GM15510 (cell line): ENCODE measurements around the gene CARD6.
A peak's percentile ranks its signal among the peaks of the same experiment; 100 is the strongest.

ENCODE experiments used
- POLR2A ChIP-seq: IDR thresholded peaks from 3 replicates; pipeline ENCODE4 v1.6.1; 2011; ENCODE audit warnings: borderline replicate concordance; ENCODE audit not compliant: insufficient read length; ENCODE audit errors: extremely low read depth

CARD6 gene

DNA sequence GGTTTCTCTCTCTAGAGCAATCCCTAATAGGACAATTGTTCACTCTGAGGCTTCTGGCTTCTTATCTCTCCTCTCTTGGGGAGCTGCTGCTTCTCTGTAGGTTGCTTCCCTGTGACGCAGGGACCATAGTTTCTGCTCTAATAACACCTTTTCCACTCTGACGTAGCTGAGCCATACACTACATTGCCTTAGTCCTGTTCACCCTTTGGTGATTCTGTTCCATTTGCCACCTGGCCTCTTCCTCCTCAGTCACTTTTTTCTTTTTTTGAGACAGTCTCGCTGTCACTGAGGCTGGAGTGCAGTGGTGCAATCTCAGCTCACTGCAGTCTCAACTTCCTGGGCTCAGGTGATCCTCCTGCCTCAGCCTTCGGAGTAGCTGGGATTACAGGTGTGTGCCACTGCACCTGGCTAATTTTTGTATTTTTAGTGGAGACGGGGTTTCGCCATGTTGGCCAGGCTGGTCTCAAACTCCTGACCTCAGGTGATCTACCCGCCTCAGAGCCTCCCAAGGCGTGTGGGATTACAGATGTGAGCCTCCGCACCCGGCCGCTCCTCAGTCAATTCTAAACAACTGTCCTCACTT lies 15.6 kb upstream of the CARD6 start:
- peak; percentile 16 for TF ChIP-seq POLR2A

DNA sequence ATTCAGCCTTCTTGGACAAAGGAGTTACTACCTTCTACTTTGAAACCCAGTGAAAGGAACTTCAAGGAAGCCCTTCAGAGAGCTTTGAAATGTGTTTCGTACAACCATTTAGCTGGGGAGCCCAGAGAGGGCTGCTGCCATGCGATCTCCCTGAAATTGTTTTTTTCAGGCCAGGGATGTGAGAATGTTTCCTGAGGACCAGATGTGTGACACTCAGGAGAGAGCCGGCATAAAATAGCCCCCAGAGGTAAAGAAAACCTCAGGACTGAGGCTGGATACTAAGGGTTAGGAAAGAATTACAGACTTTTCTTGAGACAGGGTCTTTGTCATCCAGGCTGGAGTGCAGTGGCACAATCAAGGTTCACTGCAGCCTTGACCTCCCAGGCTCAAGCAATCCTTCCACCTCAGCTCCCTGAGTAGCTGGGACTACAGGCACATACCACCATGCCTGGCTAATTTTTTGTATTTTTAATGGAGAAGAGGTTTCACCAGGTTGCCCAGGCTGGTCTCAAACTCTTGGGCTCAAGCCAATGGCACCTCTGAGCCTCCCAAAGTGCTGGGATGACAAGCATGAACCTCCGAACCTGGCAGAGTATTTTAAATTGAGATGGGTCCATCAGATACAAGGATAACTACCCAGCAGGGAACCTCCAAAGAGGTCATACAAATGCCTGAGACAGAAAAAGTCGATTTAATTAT lies 14.5 kb upstream of the CARD6 start:
- TF ChIP-seq POLR2A = no peak

DNA sequence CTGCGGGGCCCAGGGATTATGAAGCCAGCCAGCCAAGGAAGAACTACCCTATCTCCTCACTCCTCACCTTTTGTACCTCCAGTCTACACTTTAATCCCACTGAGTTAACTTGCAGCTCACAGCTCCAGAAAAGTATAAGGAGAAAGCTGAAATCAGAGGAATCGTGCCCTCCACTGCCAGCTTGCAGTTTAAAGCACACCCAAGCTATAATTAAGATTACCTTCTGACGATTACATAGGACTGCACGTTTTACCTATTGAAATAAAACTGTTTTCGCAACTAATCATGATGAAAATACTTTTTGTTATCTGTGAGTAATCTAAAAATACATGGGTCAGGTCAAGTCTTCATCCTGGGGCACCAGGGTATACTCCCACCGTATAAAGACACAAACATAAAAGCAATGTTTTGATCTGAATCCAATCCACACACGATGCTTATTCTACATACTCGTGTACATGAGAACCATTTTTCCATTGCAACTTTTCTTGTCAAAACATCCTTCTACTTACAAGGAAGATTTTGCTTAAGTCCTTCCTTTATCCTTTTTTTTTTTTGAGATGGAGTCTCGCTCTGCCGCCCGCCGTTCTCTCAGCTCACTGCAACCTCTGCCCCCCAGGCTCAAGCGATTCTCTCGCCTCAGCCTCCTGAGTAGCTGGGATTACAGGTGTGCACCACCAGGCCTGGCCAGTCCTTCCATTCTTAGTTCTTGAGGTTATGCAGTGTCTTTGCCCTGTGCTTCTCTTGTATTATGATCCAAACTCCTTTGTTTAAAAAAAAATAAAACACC lies 13.8 kb upstream of the CARD6 start:
- TF ChIP-seq POLR2A = no peak

DNA sequence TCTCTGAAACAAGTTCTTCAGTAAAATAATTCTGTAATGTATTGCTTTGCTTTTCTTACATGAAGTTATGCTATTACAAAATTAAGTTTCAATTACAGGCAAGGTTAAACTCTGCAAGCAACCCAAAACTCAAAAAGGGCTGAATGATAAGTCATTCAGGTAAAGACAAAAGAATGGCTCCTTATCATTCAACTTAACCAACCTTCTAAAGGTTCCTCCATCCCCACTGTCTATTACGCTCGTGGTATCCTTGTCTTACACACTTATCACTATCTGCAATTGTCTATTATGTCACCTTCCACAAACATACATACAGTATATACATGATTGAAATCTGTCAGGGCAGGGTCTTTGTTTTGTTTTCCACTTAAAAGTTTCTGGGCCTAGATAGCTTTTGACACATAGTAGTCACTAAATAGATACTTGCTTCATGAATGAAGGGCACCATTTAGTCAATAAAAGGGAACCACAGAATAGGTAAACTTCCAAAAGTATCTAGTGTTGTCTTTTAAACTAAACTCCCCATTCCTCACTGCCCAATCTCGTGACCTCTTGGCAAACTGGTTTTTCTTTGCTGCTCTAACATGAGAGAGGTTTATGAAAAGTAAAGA lies 13.0 kb upstream of the CARD6 start:
- TF ChIP-seq POLR2A = peak; percentile 26

DNA sequence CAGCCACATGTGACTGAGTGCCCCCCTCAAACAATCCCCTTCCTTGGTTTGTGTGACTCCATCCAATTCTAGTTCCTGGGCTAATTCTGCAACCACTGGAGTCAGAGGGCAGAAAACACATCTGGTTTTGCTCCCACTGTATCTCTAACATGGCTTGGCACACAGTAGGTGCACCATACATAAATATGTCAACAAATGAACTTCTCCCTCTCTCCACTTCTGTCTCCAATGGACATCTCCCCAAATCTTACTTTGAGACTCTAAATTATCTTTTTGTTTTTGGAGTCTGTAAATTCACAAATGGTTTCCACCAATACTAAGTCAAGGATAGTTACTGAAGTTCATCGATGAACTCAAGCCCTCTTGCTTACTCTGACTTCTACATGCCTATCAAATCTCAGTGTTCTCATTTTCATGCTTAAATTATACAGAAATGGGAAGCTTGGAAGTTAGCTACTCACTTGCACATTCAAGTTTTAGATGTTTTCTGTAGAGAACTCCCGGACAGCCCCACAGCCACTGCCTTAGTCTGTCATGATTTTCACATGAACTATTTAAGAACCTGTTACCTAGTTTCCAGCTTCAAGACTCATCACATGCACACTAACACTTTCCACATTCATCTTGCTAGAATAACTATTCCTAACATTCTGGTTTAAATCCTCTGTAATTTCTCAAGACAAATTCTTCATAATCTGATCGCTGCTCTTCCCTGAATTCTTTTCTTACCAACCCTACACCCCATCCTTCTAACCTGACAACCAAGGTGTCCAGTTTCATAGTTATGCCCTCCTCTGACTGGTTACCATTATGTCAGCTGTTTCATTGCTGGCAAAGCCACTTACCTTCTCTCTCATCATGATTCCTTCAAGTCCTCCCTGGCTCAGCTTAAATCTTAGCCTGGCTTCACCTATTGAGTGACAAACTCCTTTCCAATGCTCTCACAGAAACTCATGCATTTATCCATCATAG lies 12.2 kb upstream of the CARD6 start:
- no peak for TF ChIP-seq POLR2A

DNA sequence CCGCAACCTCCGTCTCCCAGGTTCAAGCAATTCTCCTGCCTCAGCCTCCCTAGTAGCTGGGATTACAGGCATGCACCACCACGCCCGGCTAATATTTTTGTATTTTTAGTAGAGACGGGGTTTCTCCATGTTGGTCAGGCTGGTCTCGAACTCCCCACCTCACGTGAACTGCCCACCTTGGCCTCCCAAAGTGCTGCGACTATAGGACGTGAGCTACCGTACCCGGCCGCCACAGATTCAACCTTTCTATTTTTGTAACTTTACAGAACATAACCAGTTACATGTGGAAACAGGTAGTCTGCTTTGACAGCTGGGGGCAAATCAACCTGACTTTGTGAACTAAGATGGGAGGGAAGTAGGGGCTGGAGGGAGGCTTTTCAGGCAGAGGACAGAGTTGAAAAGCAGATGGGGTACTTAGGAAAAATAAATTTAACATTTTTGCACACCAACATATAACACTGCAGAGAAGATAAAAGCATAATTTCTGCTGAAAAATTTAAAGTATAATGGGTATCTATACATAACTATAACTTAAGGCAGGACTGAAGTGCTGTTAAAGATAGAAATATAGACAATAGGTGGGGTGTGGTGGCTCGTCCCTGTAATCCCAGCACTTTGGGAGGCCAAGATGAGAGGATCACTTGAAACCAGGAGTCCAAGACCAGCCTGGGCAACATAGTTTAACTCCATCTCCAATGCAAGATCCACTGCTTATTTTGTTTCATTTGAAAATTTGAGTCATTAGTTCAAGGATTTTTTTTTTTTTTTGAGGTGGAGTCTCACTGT lies 11.2 kb upstream of the CARD6 start:
- no peak for TF ChIP-seq POLR2A

DNA sequence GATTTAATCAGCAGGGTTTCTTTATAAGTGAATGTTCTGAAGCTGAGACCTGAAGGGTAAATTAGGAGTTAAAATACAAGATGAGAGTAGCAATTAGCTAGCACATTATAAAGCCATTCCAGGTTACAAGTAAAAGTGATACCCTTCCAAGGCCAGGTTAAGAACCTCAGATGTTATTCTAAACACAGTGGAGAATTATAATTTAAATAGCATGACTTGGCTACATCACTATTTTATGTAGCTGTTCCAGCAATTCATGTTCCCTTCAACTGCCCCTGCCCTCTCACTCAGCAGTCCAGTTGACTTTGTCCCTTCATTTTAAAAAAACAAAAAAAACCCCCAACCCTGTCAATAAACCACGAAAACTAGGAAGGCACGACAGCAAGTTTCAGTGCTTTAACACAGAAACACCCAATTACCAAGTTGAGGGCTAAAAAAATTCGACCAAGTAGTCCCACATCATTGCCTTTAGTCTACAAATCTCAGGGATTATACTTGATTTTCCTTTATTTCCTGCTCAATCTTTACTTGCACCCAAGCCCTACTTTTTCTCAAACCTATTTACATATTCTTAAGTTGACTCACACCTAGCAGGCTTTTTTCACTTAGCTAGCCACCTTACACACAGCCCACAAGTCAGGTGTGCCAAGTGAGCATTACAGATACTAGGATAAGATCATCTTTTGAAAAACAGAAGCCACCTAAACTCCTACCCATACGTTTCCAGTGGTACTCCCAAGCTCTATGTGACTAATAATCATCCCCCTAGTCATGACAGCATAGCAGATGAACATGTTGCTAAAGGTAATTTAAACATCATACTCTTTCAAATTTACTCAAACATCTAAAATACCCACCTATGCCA lies 9.6 kb upstream of the CARD6 start:
- no peak for TF ChIP-seq POLR2A

DNA sequence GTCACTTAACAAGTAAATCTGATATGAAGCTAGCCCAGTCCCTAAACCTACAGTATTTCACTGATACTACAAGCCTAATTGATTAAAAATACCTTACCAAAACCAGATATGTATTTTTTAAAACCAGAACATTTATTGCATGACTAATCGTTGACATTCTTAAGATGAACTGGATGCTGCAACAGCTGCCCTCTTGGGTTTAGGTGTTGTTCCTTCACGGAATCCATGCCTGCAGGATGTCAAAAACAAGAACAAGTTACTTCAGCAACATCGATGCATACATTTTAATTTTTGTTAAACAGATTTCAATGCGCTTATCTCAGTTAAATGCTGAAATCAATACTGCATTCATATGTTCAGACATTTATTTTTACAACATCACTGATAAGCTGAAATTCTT lies 8.8 kb upstream of the CARD6 start:
- TF ChIP-seq POLR2A = no peak

DNA sequence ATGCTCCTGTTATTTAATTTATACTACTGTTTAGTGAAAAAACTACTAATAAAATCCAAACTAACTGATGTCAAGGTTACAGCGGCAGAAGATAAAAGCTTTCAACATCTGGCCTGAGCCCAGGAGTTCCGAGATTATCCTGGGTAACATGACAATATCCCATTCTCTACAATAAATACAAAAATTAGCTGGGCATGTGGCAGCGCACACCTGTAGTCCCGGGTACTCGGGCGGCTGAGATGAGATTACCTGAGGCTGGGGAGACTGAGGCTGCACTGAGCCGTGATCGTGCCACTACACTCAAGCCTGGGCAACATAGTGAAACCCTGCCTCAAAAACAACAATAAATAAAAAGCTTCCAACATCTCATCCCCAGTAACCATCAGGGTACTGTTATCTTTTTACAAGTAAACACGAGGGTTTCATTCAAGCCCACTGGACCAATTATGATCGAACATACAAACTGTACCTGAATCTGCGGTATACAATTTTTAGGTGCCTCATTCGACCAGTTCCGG lies 7.4 kb upstream of the CARD6 start:
- TF ChIP-seq POLR2A = no peak

DNA sequence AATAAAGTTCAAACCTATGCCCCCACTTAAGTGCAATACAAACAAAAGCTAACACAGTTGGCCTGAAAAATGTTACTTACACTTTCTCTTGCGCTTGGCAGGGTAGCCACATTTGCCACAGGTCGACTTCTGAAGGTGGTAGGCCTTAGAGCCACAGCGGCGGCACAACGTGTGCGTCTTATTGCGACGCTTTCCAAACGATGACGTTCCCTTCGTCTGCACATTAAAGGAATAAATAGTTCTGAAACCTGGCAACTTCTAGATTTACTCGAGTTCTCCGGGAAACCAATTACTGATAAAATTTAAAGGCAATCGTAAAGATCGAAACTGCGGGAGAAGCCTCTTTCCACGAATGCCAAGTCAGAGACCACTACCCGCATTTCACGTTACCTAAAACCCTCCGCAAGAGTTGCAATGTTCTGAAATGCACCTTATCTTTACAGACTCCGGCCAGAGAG lies 6.7 kb upstream of the CARD6 start:
- no peak for TF ChIP-seq POLR2A

DNA sequence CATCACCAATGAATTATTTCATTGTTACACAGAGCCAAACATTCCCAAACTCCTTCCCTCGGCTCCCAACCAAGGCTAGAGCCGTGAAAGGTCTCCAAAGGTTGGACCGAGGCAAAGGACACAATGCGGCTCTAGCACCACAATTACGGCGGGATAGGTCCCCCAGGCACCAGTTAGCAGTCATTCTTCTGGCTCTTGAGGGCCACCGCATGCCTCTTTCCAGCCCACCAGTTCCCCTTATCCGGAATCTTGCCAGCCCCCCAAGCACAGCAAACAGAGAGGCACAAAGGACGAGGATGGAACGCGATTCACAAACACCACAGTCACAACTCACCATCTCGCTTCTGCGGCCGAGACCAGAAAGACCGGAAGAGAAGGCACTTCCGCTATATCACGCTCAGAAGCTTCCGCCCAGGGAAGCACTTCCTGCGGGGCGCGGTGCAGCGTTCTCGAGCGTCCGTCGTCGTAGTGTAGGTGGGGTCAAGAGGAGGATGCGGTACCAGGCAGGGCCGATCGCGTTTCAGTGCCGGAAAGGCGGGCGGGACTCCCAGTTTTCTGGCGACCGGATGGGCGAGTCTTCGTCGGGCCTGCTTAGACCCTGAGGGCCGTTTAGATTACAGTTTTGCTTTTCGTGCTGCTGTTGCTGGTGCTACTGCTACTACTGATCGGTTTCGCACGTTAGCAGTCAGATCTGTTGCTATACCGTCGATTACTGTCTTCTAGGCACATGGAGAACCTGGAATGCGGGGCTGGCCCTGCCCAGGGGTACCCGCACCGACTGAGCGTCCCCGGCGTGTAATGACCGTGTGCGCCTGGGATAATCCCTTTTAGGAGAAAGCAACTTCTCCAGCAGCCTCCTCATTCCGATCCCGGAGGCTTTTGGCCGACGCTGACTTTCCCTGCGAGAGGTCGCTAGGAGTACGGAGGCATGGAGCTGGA lies 6.0 kb upstream of the CARD6 start, which contains the start of gene RPL37:
RPL37 (minus strand) TSS at position 374 of the 939 bp plus-strand sequence; CDS start at position 337, 37 bp downstream.
- TF ChIP-seq POLR2A = peak; percentile 98

DNA sequence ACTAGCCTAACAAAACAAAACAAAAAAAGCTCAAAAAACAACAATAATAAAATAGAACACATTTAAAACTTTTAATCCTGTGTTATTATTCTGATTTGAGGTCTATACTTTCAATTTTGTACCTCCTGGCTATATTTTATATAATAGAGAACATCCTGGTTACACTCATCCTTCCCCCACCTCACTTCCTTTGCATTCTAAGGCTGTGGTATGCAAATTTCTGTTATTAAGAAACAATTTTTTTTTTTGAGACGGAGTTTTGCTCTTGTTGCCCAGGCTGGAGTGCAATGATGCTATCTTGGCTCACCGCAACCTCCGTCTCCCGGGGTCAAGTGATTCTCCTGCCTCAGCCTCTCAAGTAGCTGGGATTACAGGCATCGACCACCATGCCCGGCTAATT lies 3.1 kb upstream of the CARD6 start:
- TF ChIP-seq POLR2A = no peak

DNA sequence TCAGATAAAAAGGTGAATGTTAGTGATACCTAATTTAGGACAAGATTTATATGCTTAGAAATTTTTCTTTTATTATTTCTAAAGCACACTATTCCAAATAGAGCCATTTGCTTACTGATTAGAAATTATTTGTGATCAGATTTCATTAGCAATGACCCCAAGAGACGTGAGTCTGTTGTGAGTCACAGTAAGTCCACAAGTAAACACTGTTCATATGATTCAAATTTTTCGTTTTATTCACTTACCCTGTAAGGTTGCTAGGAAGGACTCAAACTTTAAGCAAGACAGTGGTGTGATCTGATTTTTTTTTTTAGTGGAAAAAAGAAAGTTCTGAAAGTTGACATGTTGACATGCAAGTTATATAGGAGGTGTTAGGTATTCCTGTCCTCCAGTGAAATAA lies 1.2 kb downstream of the CARD6 start:
- TF ChIP-seq POLR2A = no peak
